ENCODE measurements around the gene PTPRN2.
"Not testable (repeated sequence)": the region's sequence is repeated elsewhere in the genome, so short reads cannot be mapped to it uniquely, and the experiment has no call there.

Gene PTPRN2

DNA sequence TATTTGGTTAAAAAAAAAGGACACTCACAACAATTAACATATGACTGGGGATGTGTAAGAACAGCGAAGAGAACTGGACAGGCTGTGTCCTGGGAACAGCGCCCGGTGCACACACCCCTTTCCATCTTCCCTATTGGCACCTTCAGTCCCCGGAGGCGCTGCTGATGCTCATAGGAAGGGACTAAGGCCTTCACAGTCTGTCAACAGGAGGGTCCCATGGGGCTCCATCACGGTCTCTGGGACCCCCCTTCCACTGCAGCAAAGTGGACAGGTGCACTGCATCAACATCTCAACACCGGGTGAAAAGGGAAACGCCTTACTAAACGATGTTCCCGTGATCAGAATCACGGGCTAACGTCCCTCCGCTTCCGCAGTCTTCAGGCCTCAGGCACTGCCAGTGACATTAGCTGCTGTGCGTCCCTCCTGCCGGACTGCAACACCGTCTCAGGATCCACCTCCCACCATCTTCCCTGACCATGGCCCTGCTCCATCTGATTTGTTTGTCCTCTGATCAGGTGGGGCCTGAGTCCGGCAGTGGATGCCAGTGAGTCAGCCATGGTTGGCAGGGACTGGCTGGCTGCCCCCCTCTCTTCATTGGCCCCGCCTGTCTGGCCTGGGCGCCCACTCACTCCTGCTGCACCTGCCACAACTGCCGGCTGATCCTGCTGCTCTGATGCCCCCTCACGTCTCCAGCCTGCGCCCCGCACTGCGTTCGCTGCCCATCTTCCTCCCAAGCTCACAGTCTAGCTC is 636.1 kb downstream of the PTPRN2 start:
- no peak for DNase-seq

DNA sequence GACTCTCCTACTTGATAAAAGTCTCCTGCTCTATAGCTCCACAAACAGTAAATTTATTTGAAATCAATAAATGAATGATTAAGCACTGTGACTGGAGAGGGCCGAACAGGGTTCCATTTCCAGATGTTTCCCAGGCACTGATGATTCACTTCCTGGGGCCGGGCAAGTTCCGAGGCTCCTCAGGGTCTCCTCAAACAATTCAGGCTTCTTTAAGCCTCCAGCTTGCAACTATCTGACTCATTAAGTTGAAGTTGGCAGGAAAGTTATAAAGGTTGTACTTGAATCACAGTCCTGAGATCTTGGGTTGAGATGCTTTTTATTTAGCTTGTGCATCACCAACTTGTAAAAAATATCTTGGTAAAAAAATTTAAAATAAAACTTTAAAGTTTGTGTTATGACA is 637.9 kb downstream of the PTPRN2 start:
- no peak for DNase-seq

DNA sequence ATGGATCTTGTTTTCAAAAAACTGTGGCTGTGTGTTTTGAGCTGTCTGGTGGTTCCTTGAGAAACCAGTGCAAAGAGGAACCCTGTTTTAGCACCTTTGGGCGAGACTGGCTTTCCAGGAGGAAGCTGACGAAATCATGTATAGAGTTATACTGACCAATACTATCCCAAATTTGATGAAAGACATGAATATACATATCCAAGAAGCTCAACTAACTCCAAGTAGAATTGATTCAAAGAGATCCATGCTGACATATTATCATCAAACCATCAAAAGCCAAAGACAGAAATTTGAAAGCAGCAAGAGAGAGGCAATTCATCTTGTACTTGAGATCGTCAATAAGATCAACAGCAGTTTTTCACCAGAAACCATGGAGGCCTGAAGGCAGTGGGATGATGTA is 640.1 kb downstream of the PTPRN2 start:
- no peak for DNase-seq

DNA sequence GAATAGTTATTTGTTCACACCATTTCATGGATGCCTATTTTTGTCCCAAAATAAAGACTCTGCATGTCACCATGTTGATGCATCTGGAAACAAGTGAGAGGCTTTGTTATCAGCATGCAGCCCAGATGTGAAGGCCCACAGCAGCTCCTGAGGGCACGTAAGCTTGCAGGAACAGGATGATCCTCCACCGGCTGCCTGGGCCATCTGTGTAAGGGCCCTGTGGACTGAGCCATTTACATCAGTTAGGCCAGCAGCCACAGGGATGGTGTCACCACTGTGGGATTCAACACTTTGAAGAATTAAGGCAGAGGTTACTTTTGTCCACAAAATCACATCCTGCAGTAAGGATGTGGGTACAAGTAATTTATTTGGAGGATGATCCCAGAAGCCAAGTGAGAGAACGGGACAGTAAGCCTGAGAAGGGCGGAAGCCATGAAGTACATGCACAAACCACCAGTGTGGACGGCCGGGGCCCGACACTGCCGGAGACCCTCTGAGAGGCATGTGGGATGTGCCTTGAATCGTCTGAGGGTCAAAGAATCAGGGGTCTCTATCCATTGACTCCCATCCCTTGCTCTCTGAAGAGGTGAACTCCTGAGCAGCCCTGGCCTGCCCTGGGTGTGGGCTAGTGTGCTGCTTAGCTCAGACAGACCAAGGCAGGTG is 641.1 kb downstream of the PTPRN2 start:
- DNase-seq = no peak

DNA sequence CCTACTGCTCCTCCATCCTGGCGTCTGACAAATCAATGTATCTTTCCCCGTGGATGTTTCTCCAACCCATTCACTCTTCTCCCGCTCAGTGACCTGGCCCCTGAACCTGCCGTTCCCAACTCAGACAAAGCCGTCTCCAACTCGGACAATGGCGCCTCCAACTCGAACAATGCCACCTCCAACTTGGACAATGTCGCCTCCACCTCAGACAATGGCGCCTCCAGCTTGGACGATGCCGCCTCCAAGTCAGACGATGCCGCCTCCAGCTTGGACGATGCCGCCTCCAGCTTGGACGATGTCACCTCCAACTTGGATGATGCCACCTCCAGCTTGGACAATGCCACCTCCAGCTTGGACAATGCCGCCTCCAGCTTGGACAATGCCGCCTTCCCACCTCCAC is 642.2 kb downstream of the PTPRN2 start:
- no peak for DNase-seq

DNA sequence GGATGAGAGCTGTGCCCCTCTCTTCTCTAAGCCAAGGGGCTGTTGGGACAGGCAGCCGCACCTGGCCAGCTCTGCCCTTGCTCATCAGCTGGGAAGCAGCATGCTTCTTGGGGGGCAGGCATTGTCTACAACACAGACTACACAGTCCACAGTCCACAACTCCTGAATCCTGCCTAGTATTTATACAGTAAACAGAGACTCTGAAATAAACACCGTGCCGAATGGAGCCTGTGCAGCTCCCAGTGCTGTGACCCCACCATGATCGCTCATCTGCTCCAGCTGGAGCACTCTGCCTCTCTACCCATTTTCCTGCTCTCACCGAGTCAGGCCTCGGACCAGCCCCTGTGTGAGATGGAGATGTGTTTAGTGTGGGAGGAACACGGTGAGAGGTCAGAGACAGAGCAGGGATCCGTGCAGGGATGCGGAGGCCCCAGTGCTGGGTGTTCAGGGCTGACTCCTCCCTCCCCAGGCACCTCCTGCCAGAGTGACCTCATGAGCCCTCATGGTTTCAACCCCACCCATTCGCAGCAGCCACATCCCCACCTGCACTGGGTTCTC is 642.8 kb downstream of the PTPRN2 start:
- no peak for DNase-seq

DNA sequence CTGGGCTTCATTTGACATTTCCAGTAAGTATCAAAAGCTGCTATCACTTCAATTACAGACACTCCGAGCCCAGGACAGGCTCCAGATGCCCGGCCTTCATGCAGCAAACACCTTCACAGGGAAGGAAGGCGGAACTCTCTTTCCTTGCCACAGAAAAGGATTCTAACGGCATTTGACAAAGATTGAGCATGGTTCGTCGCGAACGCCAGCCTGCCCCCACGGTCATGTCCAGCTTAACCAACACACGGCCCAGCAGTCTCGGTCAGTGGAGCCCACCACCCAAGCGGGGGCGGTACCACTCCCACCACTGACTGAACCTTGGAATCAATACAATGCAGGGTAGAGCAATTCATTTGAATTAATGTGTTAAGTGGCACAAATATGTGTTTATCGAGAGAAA is 643.6 kb downstream of the PTPRN2 start:
- DNase-seq = no peak

DNA sequence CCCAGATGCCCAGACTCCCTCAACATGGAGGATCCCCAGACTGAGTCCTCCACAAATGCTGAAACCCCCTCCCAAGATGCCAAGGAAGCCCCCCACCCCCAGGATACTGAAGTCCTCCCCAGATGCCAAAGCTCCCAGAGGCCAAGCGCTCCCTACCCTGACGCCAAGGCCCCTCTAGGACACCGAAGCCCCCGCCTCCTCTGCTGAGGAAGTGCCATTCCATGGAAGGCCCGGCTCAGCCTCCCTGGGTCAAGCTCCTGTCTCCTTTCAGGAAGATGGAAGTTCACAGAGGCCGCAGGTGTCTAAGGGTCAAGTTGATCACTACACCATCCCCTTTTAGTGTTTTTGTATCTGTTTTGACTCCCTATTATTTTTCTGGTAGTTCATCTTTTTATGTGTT is 644.1 kb downstream of the PTPRN2 start:
- DNase-seq = no peak

DNA sequence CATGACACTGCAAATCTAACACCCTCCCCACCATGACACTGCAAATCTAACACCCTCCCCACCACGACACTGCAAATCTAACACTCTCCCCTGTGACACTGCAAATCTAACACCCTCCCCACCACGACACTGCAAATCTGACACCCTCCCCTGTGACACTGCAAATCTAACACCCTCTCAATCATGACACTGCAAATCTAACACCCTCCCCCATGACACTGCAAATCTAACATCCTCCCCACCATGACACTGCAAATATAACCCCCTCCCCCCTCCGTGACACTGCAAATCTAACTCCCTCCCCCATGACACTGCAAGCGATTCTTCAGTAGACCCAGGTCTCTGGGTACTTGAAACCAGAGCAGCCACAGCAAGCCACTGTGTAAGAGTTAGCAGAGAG is 646.4 kb downstream of the PTPRN2 start:
- DNase-seq = no peak

DNA sequence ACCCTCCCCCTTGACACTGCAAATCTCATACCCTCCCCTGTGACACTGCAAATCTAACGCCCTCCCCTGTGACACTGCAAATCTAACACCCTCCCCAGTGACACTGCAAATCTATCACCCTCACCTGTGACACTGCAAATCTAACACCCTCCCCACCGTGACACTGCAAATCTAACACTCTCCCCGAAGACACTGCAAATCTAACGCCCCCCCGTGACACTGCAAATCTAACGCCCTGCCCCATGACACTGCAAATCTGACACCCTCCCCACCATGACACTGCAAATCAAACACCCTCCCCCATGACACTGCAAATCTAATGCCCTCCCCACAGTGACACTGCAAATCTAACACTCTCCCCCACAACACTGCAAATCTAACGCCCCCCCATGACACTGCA is 647.1 kb downstream of the PTPRN2 start:
- no peak for DNase-seq

DNA sequence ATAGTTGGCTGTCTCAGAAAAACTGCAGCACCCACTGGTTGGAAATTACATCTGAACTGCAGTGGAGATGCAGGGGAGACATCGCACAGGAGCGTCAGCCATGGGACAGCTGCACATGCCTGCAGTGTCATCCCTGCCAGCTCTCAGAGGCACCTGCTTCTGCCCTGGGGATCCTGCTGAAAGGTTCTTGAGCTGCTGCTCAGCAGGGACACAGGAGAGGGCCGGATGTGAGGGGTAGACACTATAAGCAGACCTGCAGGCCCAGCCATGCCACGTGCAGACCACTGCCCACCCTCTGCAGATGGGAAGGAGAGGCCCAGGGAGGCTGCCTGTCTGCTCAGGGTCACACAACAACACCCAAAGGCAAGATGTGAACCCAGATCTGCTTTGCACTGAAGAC is 649.4 kb downstream of the PTPRN2 start:
- DNase-seq = no peak

DNA sequence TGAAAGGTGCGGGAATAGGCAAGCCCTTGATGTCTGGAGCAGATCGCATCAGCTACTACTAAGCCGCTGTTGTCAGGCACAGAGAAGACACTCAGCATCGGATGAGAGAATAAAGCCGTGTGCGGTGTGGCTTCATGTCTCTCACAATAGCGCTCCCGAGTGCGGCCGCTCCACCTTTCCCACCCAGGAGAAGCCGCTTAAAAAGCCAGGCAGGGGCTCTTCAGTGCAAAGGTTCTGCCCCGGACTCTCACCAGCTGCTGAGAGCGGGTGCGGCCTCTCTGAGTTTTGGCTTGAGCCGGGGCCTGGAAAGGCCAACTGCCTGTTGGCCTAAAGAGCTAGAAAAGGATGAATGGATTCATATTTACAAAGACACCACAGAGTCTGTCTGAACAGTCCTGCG is 650.2 kb downstream of the PTPRN2 start:
- DNase-seq = no peak

DNA sequence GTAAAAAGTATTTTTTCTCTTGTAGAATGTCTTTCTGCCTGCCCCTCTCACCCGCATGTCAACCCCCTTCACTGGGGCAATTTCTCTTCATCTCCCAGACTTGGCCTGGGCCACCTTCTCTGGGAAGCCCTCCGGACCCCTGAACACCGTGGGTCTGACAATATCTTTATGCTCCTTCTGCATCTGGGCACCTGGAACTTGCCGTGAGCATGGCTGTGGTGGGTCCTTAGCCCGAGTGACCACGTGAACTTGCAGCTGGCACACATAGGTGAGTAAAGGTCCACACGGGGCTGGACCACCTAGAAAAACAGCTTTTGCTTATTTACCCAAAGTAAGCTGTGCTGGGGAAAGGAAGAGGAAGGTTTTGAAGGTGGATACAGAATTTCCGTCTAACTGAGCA is 650.6 kb downstream of the PTPRN2 start:
- DNase-seq = no peak

DNA sequence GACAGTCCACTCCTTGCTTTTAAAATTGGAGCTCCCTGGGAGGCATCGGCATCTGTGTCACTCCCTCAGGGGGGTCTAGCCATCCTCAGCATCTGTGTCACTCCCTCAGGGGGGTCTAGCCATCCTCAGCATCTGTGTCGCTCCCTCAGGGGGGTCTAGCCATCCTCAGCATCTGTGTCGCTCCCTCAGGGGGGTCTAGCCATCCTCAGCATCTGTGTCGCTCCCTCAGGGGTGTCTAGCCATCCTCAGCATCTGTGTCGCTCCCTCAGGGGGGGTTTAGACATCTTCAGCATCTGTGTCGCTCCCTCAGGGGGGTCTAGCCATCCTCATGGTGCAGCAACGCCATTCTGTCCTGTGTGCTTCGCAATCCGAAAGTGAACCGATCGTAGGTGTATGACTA is 651.9 kb downstream of the PTPRN2 start:
- DNase-seq = not testable (repeated sequence)

DNA sequence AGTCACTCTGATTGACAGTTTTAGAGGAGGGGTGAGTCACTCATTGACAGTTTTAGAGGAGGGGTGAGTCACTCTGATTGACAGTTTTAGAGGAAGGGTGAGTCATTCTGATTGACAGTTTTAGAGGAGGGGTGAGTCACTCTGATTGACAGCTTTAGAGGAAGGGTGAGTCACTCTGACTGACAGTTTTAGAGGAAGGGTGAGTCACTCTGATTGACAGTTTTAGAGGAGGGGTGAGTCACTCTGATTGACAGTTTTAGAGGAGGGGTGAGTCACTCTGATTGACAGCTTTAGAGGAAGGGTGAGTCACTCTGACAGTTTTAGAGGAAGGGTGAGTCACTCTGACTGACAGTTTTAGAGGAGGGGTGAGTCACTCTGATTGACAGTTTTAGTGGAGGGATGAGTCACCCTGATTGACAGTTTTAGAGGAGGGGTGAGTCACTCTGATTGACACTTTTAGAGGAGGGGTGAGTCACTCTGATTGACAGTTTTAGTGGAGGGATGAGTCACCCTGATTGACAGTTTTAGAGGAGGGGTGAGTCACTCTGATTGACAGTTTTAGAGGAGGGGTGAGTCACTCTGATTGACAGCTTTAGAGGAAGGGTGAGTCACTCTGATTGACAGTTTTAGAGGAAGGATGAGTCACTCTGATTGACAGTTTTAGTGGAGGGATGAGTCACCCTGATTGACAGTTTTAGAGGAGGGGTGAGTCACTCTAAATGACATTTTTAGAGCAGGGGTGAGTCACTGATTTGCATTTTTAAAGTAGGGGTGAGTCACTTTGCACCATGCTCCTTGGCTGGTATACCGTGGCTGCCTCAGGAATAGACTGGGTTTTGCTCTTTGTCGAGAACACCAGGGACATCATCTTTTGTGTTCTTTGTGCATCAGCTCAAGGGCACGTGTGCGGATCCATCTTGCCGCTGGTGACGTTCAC is 654.1 kb downstream of the PTPRN2 start:
- DNase-seq = not testable (repeated sequence)

DNA sequence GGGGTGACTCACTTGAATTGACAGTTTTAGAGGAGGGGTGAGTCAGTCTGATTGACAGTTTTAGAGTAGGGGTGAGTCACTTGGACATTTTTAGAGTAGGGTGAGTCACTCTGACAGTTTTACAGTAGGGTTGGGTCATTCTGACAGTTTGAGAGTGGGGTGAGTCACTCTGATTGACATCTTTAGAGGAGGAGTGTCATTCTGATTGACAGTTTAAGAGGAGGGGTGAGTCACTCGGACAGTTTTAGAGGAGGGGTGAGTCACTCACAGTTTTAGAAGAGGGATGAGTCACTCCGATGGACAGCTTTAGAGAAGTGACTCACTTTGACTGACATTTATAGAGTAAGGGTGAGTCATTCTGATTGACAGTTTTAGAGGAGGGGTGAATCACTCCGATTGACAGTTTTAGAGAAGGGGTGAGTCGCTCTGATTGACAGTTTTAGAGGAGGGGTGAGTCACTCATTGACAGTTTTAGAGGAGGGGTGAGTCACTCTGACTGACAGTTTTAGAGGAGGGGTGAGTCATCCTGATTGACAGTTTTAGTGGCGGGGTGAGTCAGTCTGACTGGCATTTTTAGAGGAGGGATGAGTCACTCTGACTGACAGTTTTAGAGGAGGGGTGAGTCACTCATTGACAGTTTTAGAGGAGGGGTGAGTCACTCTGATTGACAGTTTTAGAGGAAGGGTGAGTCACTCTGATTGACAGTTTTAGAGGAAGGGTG is 655.0 kb downstream of the PTPRN2 start:
- peak; percentile 19 for DNase-seq

DNA sequence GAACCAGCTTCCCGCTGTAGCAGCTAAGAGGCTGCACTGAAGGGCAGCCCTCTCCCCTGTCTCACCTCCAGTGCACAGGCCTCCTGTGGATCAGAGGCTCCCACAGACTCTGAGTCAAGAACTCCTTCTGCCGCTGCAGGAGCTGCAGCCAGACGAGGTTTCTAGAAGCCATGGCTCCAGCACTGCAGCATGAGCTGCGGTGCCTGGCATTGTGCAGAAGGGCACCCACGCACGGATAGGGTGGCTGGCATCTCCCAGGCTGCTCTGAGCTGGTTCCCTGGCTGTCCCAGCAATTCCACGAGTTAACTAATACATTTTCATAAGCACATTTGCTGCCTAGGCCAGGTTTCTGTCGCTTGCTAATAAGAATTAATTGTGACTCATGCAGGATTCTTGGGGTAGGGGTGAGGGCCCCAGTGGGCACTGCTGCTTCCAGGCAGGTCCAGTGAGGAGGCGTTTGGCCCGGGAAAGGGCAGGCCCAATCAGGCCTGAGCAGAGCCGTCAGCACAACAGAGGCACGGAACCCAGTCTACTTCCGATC is 656.6 kb downstream of the PTPRN2 start:
- DNase-seq = no peak

DNA sequence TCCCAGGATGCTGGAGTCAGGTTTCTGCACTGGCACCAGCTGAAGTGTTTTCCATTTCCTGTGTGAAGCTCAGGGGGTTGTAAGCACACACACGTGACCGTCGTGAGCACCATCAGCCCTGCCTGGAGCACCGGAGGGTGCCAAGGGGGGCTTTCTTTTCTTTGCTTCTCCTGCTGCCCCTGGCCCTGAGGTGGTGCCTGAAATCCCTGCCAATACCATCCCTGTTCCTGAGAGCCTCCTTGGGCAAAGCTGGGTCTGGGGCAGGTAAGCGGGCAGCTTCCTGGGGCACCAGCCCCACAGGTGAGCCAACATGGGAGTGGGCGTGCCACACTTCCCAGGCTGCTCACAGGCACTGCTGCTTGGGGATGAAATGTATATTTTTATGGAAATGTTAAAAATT is 657.2 kb downstream of the PTPRN2 start:
- DNase-seq = no peak

DNA sequence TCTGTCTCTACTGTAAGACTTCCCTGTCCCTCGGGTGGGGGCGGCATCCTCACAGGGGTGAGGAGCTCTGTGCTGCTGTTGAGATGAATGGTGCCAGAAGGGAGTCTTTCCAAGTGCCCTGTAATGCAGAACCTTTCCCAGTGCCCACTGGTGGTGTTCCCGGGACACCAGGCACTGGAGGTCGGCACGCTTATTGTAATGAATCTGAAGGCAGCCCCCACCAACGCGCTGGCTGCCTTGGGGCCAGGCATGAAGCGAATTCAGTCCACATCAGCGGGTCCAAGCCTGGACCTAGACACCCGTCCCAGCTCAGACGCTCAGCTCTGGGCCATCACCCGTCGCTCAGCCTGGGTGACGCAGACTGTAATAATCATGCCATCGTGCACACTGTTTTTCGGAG is 658.0 kb downstream of the PTPRN2 start:
- no peak for DNase-seq

DNA sequence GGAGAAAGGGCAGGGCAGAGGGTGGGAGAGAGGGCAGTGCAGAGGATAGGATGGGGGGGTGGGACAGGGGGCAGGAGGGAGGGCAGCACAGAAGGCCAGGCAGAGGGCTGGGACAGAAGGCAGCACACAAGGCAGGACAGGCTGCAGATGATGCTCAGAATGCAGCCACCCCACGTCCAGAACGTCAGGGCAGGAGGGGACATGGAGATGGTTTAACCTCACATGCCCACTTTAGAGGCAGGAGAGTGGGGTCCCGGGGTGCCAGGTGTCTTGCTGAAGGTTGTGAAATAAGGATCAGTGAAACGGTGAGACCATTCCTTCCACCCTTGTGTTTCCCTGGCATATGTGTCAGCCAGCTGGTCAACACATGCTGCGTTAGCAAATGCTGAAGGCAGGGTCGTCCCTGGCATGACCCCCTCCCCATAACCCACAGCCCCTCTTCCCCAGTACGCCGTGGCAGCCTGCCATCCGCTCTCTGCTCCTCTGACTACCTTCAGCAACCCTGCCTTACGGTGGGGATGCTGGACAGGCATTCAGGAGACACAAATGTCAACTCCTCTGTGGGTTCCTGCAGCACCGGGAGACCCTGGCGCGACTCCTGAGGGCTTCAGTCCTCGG is 658.7 kb downstream of the PTPRN2 start:
- no peak for DNase-seq

DNA sequence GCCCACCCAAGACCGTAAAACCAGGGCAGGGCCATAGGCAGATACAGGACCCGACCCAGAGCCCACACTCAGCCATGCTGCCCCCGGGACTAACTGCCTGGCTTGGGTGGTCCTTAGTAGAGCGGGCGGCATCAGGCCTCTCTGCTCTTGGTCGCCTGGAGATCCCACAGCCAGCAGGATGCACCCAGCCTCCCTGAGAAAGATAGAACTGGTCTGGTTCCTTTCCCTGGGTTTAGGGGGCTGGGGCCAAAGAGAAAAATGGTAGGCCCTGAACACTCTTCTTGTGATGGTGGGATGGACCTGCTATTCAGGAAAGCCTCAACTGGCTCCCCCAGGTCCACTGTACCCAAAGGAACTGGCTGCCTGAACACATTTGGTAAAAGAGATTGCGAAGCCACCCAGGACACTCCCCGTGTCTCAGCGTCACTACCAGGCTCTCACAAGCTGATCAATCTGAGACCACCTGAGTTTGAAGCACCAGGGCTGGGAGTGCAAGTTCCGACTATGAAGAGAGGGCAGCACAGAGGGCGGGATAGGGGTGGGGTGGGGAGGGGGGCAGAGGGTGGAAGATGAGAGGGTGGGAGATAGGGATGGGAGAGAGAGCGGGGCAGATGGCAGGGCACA is 659.3 kb downstream of the PTPRN2 start:
- DNase-seq = no peak

Measured in stimulated activated CD4-positive, alpha-beta T cell treated with anti-CD3 and anti-CD28 coated beads, Interleukin-15, amount 100 ng/mL, for 24 hours (primary cell).